OCI-LY3 (cell line): Measurements from ENCODE around the gene TMEM164.
"Not testable (repeated sequence)": the region's sequence is repeated elsewhere in the genome, so short reads cannot be mapped to it uniquely, and the experiment has no call there.

Experiments used
- H2AFZ ChIP-seq: fragments of 200-600, 300-600 bp; shearing (Covaris generic); 2 replicates; pipeline ENCODE4 v1.6.0; 2014; ENCODE audit warnings: antibody characterized with exemption, low read depth, low read length
- H3K27ac ChIP-seq: fragments of 200-600, 300-600 bp; sonication (generic); 2 replicates; pipeline ENCODE4 v1.5.1; 2014; ENCODE audit warnings: mild to moderate bottlenecking, low read length, moderate library complexity, mixed read lengths
- H3K27me3 ChIP-seq: fragments of 200-600, 300-600 bp; sonication (generic); 2 replicates; pipeline ENCODE4 v1.6.1; 2014; ENCODE audit warnings: low read depth, low read length, mixed read lengths
- H3K36me3 ChIP-seq: fragments of 200-600, 300-600 bp; sonication (generic); replicated peaks from 2 replicates; pipeline ENCODE3; 2014; ENCODE audit warnings: low read depth, low read length, mixed read lengths
- H3K4me1 ChIP-seq: fragments of 300-600, 200-600 bp; sonication (generic); 2 replicates; pipeline ENCODE4 v1.6.1; 2014; ENCODE audit warnings: low read length, mixed read lengths
- H3K4me2 ChIP-seq: fragments of 200-600, 300-600 bp; sonication (generic); 2 replicates; pipeline ENCODE4 v1.6.1; 2014; ENCODE audit warnings: low read length, mixed read lengths
- H3K4me3 ChIP-seq: fragments of 300-600, 200-600 bp; sonication (generic); 2 replicates; pipeline ENCODE4 v1.5.1; 2014; ENCODE audit warnings: antibody characterized with exemption, mild to moderate bottlenecking, low read length, moderate library complexity
- H3K79me2 ChIP-seq: fragments of 300-600, 200-600 bp; shearing (Covaris generic); 2 replicates; pipeline ENCODE4 v1.6.1; 2014; ENCODE audit warnings: mild to moderate bottlenecking, low read length, mixed read lengths
- H3K9ac ChIP-seq: fragments of 300-600, 200-600 bp; shearing (Covaris generic); 2 replicates; pipeline ENCODE4 v1.6.0; 2014; ENCODE audit warnings: mild to moderate bottlenecking, low read length, moderate library complexity
- H3K9me3 ChIP-seq: fragments of 200-600, 300-600 bp; shearing (Covaris generic); 2 replicates; pipeline ENCODE4 v1.6.1; 2014; ENCODE audit warnings: low read length, mixed read lengths; ENCODE audit not compliant: insufficient read depth
- H4K20me1 ChIP-seq: fragments of 200-600, 300-600 bp; sonication (generic); 2 replicates; pipeline ENCODE4 v1.6.1; 2016; ENCODE audit warnings: low read length, mixed read lengths; ENCODE audit not compliant: insufficient read depth
- EZH2phosphoT487 ChIP-seq: fragments of 200-600 bp; shearing (Covaris generic); IDR thresholded peaks from 2 replicates; pipeline ENCODE4 v1.6.1; 2018; ENCODE audit warnings: antibody characterized with exemption, mixed run types, low read depth
- TF ChIP-seq, protein P1 (sequence below): fragments of 200-600, 300-600 bp; sonication (generic); IDR thresholded peaks from 2 replicates; pipeline ENCODE4 v1.5.1; 2014; ENCODE audit warnings: antibody characterized with exemption, low read length, low read depth

The TMEM164 gene

DNA sequence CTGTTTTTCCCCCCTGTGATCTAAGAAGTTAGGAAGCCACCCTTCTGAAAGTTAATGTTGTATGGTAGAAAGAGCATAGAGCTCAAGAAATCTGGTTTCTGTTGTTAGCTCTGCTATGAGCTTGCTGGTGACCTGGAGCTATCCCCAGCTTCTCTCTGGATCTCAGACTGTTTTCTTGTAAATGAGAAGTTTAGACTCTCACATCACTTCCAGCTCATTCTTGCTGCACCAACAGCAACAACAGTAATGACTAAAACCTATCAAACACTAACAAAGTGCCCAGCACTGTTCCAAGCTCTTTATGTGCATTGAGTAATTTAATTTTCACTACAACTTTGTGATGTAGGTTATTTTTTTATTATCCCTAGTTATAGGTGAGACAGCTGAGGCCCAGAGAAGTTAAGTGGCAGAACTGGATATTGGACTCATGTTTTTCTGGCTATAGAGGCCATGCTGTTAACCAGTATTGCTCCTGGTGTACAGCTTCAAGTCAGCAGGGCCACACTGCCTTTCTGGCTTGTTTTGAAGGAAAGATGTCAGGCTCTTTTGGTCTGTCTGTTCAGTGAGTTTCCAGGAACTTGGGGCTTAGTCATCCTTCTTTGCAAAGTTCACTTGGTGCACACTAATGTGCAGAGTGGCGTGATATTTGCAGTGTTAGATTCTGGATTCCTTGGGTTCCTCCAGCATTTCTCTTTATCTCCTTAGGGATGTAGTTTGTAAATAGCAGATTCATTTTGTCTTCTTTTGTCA is 27.8 kb upstream of the TMEM164 start:
- H3K4me2 ChIP-seq: no peak overlapping the region
- H3K4me3 ChIP-seq: no peak overlapping the region
- no peak overlapping the region for H3K9ac ChIP-seq
- H3K27me3 ChIP-seq: no peaks in the 10 kb centered on the region
- H3K27ac ChIP-seq: no peak overlapping the region
- no peaks in the 10 kb centered on the region for H3K79me2 ChIP-seq
- no peaks in the 10 kb centered on the region for H4K20me1 ChIP-seq
- H2AFZ ChIP-seq: no peak overlapping the region
- no peak for TF ChIP-seq EZH2phosphoT487
- TF ChIP-seq, protein P1, sequence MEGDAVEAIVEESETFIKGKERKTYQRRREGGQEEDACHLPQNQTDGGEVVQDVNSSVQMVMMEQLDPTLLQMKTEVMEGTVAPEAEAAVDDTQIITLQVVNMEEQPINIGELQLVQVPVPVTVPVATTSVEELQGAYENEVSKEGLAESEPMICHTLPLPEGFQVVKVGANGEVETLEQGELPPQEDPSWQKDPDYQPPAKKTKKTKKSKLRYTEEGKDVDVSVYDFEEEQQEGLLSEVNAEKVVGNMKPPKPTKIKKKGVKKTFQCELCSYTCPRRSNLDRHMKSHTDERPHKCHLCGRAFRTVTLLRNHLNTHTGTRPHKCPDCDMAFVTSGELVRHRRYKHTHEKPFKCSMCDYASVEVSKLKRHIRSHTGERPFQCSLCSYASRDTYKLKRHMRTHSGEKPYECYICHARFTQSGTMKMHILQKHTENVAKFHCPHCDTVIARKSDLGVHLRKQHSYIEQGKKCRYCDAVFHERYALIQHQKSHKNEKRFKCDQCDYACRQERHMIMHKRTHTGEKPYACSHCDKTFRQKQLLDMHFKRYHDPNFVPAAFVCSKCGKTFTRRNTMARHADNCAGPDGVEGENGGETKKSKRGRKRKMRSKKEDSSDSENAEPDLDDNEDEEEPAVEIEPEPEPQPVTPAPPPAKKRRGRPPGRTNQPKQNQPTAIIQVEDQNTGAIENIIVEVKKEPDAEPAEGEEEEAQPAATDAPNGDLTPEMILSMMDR: no peak
- H3K9me3 ChIP-seq: no peaks in the 10 kb centered on the region
- H3K4me1 ChIP-seq: no peaks in the 10 kb centered on the region
- no peaks in the 10 kb centered on the region for H3K36me3 ChIP-seq

GRCh38 chrX:109985210-109985609 is 17.7 kb upstream of the TMEM164 start:
- H3K27me3 ChIP-seq, H3K36me3 ChIP-seq, H3K27ac ChIP-seq, H3K4me2 ChIP-seq, H4K20me1 ChIP-seq, H2AFZ ChIP-seq, H3K79me2 ChIP-seq, H3K9me3 ChIP-seq, H3K4me3 ChIP-seq, H3K9ac ChIP-seq: not testable (repeated sequence)
- H3K4me1 ChIP-seq: peaks cover 25% of the 10 kb centered on the region

GRCh38 chrX:109987884-109988283 is 15.0 kb upstream of the TMEM164 start:
- TF ChIP-seq, protein P1: no peak
- no peak for TF ChIP-seq EZH2phosphoT487

DNA sequence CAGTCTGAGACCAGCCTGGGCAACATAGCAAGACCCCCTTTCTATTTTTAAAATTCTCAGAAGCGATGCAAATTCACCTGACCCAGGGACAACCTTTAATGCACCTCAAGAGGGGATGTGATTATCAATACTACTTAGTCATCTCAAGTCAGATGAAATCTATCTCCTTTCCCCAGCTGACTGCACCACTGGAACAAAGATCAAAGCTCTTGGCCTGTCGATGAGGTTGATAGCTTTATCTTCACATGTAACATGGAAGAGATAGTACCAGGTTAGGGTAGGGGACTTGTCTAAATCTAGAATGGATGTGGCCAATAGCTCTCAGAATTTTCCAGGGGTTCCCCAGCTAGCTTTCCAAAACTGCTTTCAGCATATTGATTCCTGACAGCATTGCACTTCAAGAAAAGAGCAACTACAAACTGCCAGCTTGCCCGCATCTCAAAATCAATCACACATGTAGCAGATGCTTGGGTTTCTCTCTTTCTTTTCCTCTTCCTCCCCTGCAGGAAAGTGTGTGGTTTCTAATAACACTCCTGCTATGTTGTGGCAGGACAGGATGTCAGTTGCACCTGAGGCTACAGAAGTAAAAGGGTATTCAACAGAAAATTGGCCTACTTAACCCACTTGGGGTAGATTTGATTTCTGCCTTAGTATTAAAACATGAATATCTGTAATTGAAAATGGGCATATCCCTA is 12.2 kb upstream of the TMEM164 start:
- no peaks in the 10 kb centered on the region for H3K79me2 ChIP-seq
- H2AFZ ChIP-seq: no peak overlapping the region
- peak overlapping the region; percentile 69 for H3K27ac ChIP-seq
- H3K9me3 ChIP-seq: no peaks in the 10 kb centered on the region
- no peaks in the 10 kb centered on the region for H3K36me3 ChIP-seq
- no peak overlapping the region for H3K9ac ChIP-seq
- TF ChIP-seq, protein P1: no peak
- TF ChIP-seq EZH2phosphoT487: no peak
- H3K27me3 ChIP-seq: no peaks in the 10 kb centered on the region
- H3K4me3 ChIP-seq: 0 out of 2 replicates have a peak overlapping the region, but pooled peaks have one; percentile 20
- H3K4me1 ChIP-seq: peaks cover 44% of the 10 kb centered on the region
- H4K20me1 ChIP-seq: no peaks in the 10 kb centered on the region
- peak overlapping the region; percentile 64 for H3K4me2 ChIP-seq

More at GRCh38 chrX:109987884-109988283, 15.0 kb upstream of the TMEM164 start:
- Histone ChIP-seq H3K4me1 (peaks cover 44% of the 10 kb centered on the region), H4K20me1 (no peaks in the 10 kb centered on the region), H3K79me2 (no peaks in the 10 kb centered on the region), H3K9ac (no peak overlapping the region), H3K27me3 (no peaks in the 10 kb centered on the region), H3K27ac (no peak overlapping the region), H3K4me3 (no peak overlapping the region; the same call in 1 of the 2 replicates), H3K4me2 (peak overlapping the region; percentile 30; the same call in 1 of the 2 replicates), H3K9me3 (no peaks in the 10 kb centered on the region), H2AFZ (no peak overlapping the region), H3K36me3 (no peaks in the 10 kb centered on the region)
